ENCODE data around the gene CBFA2T2.

- TF ChIP-seq CTCF (IDR thresholded peaks at IDR 0.05) (no peak), POLR2A (IDR thresholded peaks at IDR 0.05) (no peak)
Measured at GRCh38 chr20:33673114-33673409, 183.2 kb downstream of the CBFA2T2 start.
